IMR-90 (cell line): ENCODE data around the gene ASS1. TPM values are rescaled to one million over a fixed set of nuclear protein-coding genes. Genes with fewer than 3 reads are reported as not detected.

ENCODE experiments used
- ATAC-seq: fragments of 200-7000 bp; cut with Tn5 transposase; 2 replicates; pipeline ENCODE4 v1.9.1; 2020; ENCODE audit warnings: low read depth, mild to moderate bottlenecking, moderate library complexity
- BruUV-seq: library from RNA; stranded (reverse); fragments of 400-500 nt; replicated peaks from 2 replicates; lab custom pipeline; 2021; lab: Mats Ljungman, UMichigan
- CTCF ChIA-PET: fragments of 300-600 bp; formaldehyde crosslinking; extraction: SDS; loops from one replicate; lab custom pipeline; 2021; ENCODE audit warnings: antibody characterized with exemption; lab: Yijun Ruan, JAX
- POLR2A ChIA-PET: fragments of 300-600 bp; sonication (Branson Sonifier 250); formaldehyde crosslinking; loops from one replicate; lab custom pipeline; 2022; ENCODE audit warnings: antibody characterized with exemption; ENCODE audit not compliant: unreplicated experiment; lab: Charles Lee
- DNase-seq: peaks from one replicate; pipeline ENCODE4 v3.0.0; 2013
- H2AFZ ChIP-seq: replicated peaks from 2 replicates; pipeline ENCODE3; 2013; ENCODE audit warnings: low read length, mild to moderate bottlenecking; ENCODE audit not compliant: poor library complexity
- H2AK5ac ChIP-seq: 2 replicates; pipeline ENCODE4 v1.6.1; 2013; ENCODE audit warnings: low read depth, low read length, inconsistent platforms
- H2AK9ac ChIP-seq: replicated peaks from 2 replicates; pipeline ENCODE3; 2013; ENCODE audit warnings: mild to moderate bottlenecking, low read depth, low read length, moderate library complexity; ENCODE audit not compliant: poor library complexity
- H2BK120ac ChIP-seq: 2 replicates; pipeline ENCODE4 v1.6.1; 2013; ENCODE audit warnings: low read depth, low read length, inconsistent platforms
- H2BK15ac ChIP-seq: 3 replicates; pipeline ENCODE4 v1.6.1; 2013; ENCODE audit warnings: low read depth, low read length, inconsistent platforms
- H2BK20ac ChIP-seq: 2 replicates; pipeline ENCODE4 v1.6.1; 2013; ENCODE audit warnings: low read depth, mild to moderate bottlenecking, inconsistent platforms, low read length, moderate library complexity
- H2BK5ac ChIP-seq: 2 replicates; pipeline ENCODE4 v1.6.1; 2013; ENCODE audit warnings: mild to moderate bottlenecking, low read depth, low read length, inconsistent platforms; ENCODE audit not compliant: poor library complexity, severe bottlenecking
- H3K14ac ChIP-seq: replicated peaks from 2 replicates; pipeline ENCODE4 v1.6.1; 2013; ENCODE audit warnings: low read depth, low read length, inconsistent platforms
- H3K18ac ChIP-seq: 2 replicates; pipeline ENCODE4 v1.6.1; 2013; ENCODE audit warnings: low read depth, low read length, control low read depth
- H3K23ac ChIP-seq: 2 replicates; pipeline ENCODE4 v1.6.1; 2013; ENCODE audit warnings: low read depth, low read length, inconsistent platforms
- H3K27ac ChIP-seq: 2 replicates; pipeline ENCODE4 v1.5.1; 2013; ENCODE audit warnings: mild to moderate bottlenecking, control low read depth, low read length; ENCODE audit not compliant: insufficient read depth
- H3K27me3 ChIP-seq: 2 replicates; pipeline ENCODE4 v1.6.1; 2013; ENCODE audit warnings: low read length; ENCODE audit not compliant: control insufficient read depth, insufficient read depth
- H3K36me3 ChIP-seq: 2 replicates; pipeline ENCODE4 v1.6.1; 2013; ENCODE audit warnings: low read length, mixed read lengths; ENCODE audit not compliant: control insufficient read depth, insufficient read depth
- H3K4ac ChIP-seq: 2 replicates; pipeline ENCODE4 v1.6.1; 2013; ENCODE audit warnings: low read depth, low read length, inconsistent platforms
- H3K4me1 ChIP-seq: 2 replicates; pipeline ENCODE4 v1.6.1; 2013; ENCODE audit warnings: low read length, mixed read lengths; ENCODE audit not compliant: control insufficient read depth, insufficient read depth
- H3K4me2 ChIP-seq: 2 replicates; pipeline ENCODE4 v1.6.1; 2013; ENCODE audit warnings: low read depth, mild to moderate bottlenecking, control low read depth, low read length, moderate library complexity
- H3K4me3 ChIP-seq: 2 replicates; pipeline ENCODE4 v1.5.1; 2013; ENCODE audit warnings: low read depth, mild to moderate bottlenecking, control low read depth, low read length, moderate library complexity; ENCODE audit not compliant: insufficient read depth
- H3K56ac ChIP-seq: 2 replicates; pipeline ENCODE4 v1.6.1; 2013; ENCODE audit warnings: low read length, inconsistent platforms; ENCODE audit not compliant: insufficient read depth; ENCODE audit errors: extremely low read depth
- H3K79me1 ChIP-seq, 2 experiments: 2 replicates each; pipeline ENCODE4 v1.6.1; 2013; ENCODE audit warnings: low read length in 2 of 2, inconsistent platforms in 1 of 2, low read depth in 1 of 2
- H3K9ac ChIP-seq: 2 replicates; pipeline ENCODE4 v1.6.1; 2013; ENCODE audit warnings: low read depth, low read length, control low read depth
- H3K9me1 ChIP-seq: 2 replicates; pipeline ENCODE4 v1.6.1; 2013; ENCODE audit warnings: low read length, inconsistent platforms; ENCODE audit not compliant: insufficient read depth
- H3K9me3 ChIP-seq: 2 replicates; pipeline ENCODE4 v1.6.1; 2013; ENCODE audit warnings: low read length; ENCODE audit not compliant: control insufficient read depth, insufficient read depth
- H4K20me1 ChIP-seq: 2 replicates; pipeline ENCODE4 v1.6.1; 2013; ENCODE audit warnings: low read length, inconsistent platforms; ENCODE audit not compliant: insufficient read depth
- H4K5ac ChIP-seq: 2 replicates; pipeline ENCODE4 v1.6.1; 2013; ENCODE audit warnings: mild to moderate bottlenecking, low read depth, low read length, control low read depth
- H4K8ac ChIP-seq, 2 experiments: 2 replicates each; pipeline ENCODE4 v1.6.1; 2013; ENCODE audit warnings: low read depth in 2 of 2, low read length in 2 of 2, control low read depth in 1 of 2, inconsistent platforms in 1 of 2
- H4K91ac ChIP-seq: 2 replicates; pipeline ENCODE4 v1.6.1; 2013; ENCODE audit warnings: low read depth, low read length, inconsistent platforms; ENCODE audit not compliant: insufficient read depth
- BHLHE40 ChIP-seq: fragments of 150-350 bp; IDR thresholded peaks from 2 replicates; pipeline ENCODE4 v1.6.1; 2016; ENCODE audit warnings: mild to moderate bottlenecking, low read depth, low read length
- CEBPB ChIP-seq: IDR thresholded peaks from 2 replicates; pipeline ENCODE4 v1.6.1; 2012; ENCODE audit warnings: low read depth, low read length, improper control_type of control experiment
- CHD1 ChIP-seq: IDR thresholded peaks from 2 replicates; pipeline ENCODE4 v1.6.1; 2012; ENCODE audit warnings: low read depth, low read length, improper control_type of control experiment
- FOS ChIP-seq: fragments of 150-350 bp; IDR thresholded peaks from 2 replicates; pipeline ENCODE4 v1.6.1; 2016; ENCODE audit warnings: low read depth, low read length
- MAFK ChIP-seq: IDR thresholded peaks from 2 replicates; pipeline ENCODE4 v1.6.1; 2012; ENCODE audit warnings: low read depth, low read length, improper control_type of control experiment
- MAZ ChIP-seq: IDR thresholded peaks from 2 replicates; pipeline ENCODE4 v1.6.1; 2012; ENCODE audit warnings: low read depth, mild to moderate bottlenecking, low read length, improper control_type of control experiment, moderate library complexity, borderline replicate concordance
- NFE2L2 ChIP-seq: fragments of 150-350 bp; IDR thresholded peaks from 2 replicates; pipeline ENCODE4 v1.6.1; 2016; ENCODE audit warnings: low read depth, mild to moderate bottlenecking, low read length
- POLR2A ChIP-seq: IDR thresholded peaks from 2 replicates; pipeline ENCODE4 v1.6.1; 2012; ENCODE audit warnings: mild to moderate bottlenecking, low read depth, low read length
- RAD21 ChIP-seq: IDR thresholded peaks from 2 replicates; pipeline ENCODE4 v1.6.1; 2012; ENCODE audit warnings: low read length, improper control_type of control experiment
- RCOR1 ChIP-seq: IDR thresholded peaks from 2 replicates; pipeline ENCODE4 v1.6.1; 2012; ENCODE audit warnings: mild to moderate bottlenecking, low read length, improper control_type of control experiment; ENCODE audit not compliant: insufficient replicate concordance
- RFX5 ChIP-seq: IDR thresholded peaks from 2 replicates; pipeline ENCODE4 v1.8.0; 2012; ENCODE audit warnings: low read depth, mild to moderate bottlenecking, low read length, moderate library complexity
- SMC3 ChIP-seq: fragments of 150-350 bp; IDR thresholded peaks from 2 replicates; pipeline ENCODE4 v1.6.1; 2016; ENCODE audit warnings: low read depth, mild to moderate bottlenecking, antibody characterized with exemption, low read length, moderate library complexity
- WGBS, 2 experiments: methylation state at CpG; one replicate each; pipeline versions ENCODE4 v1.1.5 to v1.1.7; 2013; ENCODE audit warnings: missing lambda C conversion rate in 2 of 2; ENCODE audit not compliant: insufficient read length in 1 of 2; ENCODE audit errors: extremely low coverage in 2 of 2; 5-methylcytosine and 5-hydroxymethylcytosine counted together
- dilution Hi-C: fragments of 300-500 bp; cut with HindIII; formaldehyde crosslinking; loops from one replicate; pipeline ENCODE4 v1.14.3; 2018; ENCODE audit warnings: low sequenced_read_pairs; ENCODE audit not compliant: unreplicated experiment
- in situ Hi-C: fragments of 300-500 bp; cut with MboI; formaldehyde crosslinking; loops from 3 replicates; pipeline ENCODE4 v1.14.3; 2019; ENCODE audit warnings: low sequenced_read_pairs, inconsistent platforms, mixed read lengths
- intact Hi-C: fragments of 100-400 bp; cut with micrococcal nuclease; formaldehyde crosslinking; loops from 2 replicates; pipeline ENCODE4 v1.10.0; 2022
- polyA plus RNA-seq, 3 experiments: library from polyadenylated mRNA; depleted of rRNA; stranded (reverse); fragments of >200 nt; gene quantifications; 2 replicates each; pipeline ENCODE4 v1.2.3, GENCODE V29; 2012; ENCODE audit warnings: low replicate concordance in 1 of 3
- total RNA-seq: library from RNA; depleted of rRNA; stranded (reverse); fragments of >200 nt; gene quantifications from 2 replicates; pipeline ENCODE4 v1.2.3, GENCODE V29; 2012
- TF ChIP-seq, protein P1 (sequence below): conservative IDR thresholded peaks from 2 replicates; pipeline ENCODE4 v1.5.1; 2012; ENCODE audit warnings: mild to moderate bottlenecking, low read depth, low read length, improper control_type of control experiment

The ASS1 gene
- total and polyA plus RNA-seq, 2 of the 4 experiments (the other 2 are of a cell fraction): 39.6 to 41.9 TPM

DNA sequence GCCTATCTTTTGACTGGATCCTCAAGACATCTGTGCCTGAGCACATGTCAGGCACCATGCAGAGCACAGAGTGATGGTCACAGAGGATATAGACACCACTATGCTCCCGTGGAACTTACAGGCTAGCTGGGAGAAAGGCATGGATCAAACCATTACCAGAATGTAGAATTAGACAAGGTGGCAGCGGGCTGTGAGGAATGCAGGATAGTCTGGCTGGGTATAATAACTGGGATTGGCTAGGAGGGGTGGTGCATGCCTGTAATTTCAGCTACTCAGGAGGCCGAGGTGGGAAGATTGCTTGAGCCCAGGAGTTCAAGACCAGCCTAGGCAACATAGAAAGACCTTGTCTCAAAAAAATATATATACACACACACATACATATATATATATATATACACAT is 50.3 kb downstream of the ASS1 start:
- no peak overlapping the region for H4K8ac ChIP-seq
- no peaks in the 10 kb centered on the region for H3K4me1 ChIP-seq
- no peak overlapping the region for H4K5ac ChIP-seq
- 0 out of 2 replicates have a peak, but pooled peaks cover 5% of the 10 kb centered on the region for H4K20me1 ChIP-seq
- H2BK5ac ChIP-seq: no peak overlapping the region
- no peak overlapping the region for H3K18ac ChIP-seq
- H3K9ac ChIP-seq: no peak overlapping the region
- no peak overlapping the region for H4K91ac ChIP-seq
- in situ Hi-C loops (no loop called here), intact Hi-C loops (no loop called here), dilution Hi-C loops (no loop called here)
- CTCF ChIA-PET: interaction anchor here (0.7 kb wide), 1 partner anchor 9 kb away, joined by 3 read pairs; no protein-coding TSS in a partner anchor
- TF ChIP-seq FOS (no peak), CEBPB (no peak), RFX5 (no peak), RCOR1 (no peak), SMC3 (no peak), RAD21 (no peak), BHLHE40 (no peak), MAFK (no peak), CHD1 (no peak), NFE2L2 (no peak), POLR2A (no peak), MAZ (no peak)
- TF ChIP-seq, protein P1, sequence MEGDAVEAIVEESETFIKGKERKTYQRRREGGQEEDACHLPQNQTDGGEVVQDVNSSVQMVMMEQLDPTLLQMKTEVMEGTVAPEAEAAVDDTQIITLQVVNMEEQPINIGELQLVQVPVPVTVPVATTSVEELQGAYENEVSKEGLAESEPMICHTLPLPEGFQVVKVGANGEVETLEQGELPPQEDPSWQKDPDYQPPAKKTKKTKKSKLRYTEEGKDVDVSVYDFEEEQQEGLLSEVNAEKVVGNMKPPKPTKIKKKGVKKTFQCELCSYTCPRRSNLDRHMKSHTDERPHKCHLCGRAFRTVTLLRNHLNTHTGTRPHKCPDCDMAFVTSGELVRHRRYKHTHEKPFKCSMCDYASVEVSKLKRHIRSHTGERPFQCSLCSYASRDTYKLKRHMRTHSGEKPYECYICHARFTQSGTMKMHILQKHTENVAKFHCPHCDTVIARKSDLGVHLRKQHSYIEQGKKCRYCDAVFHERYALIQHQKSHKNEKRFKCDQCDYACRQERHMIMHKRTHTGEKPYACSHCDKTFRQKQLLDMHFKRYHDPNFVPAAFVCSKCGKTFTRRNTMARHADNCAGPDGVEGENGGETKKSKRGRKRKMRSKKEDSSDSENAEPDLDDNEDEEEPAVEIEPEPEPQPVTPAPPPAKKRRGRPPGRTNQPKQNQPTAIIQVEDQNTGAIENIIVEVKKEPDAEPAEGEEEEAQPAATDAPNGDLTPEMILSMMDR: no peak
- peaks cover 10% of the 10 kb centered on the region for H3K9me3 ChIP-seq
- no peak overlapping the region for H2AK9ac ChIP-seq
- no peak overlapping the region for H2AK5ac ChIP-seq
- H3K9me1 ChIP-seq: 0 out of 2 replicates have a peak, but pooled peaks cover 6% of the 10 kb centered on the region
- no peak overlapping the region for H3K56ac ChIP-seq
- POLR2A ChIA-PET: no interaction called here
- BruUV-seq: no TSS peak
- H3K14ac ChIP-seq: no peak overlapping the region
- H3K4me2 ChIP-seq: no peak overlapping the region
- no peaks in the 10 kb centered on the region for H3K79me1 ChIP-seq
- ATAC-seq (no peak), DNase-seq (no peak)
- peaks cover 8% of the 10 kb centered on the region; the same call in 1 of the 2 replicates for H3K36me3 ChIP-seq
- no peak overlapping the region for H3K23ac ChIP-seq
- no peak overlapping the region for H3K4ac ChIP-seq
- no peak overlapping the region for H2BK20ac ChIP-seq
- no peak overlapping the region for H3K4me3 ChIP-seq
- H3K27ac ChIP-seq: no peak overlapping the region
- no peak overlapping the region for H2AFZ ChIP-seq
- no peak overlapping the region for H2BK120ac ChIP-seq
- H3K27me3 ChIP-seq: peaks cover 6% of the 10 kb centered on the region
- no CpG with 5 or more reads among the region's 3 CpGs for WGBS, 2 experiments
- H2BK15ac ChIP-seq: no peak overlapping the region
